Cerebellar nuclear complex (tissue), 1 donor: ENCODE results near the gene IBTK.
"Not testable (repeated sequence)": the region's sequence is repeated elsewhere in the genome, so short reads cannot be mapped to it uniquely, and the experiment has no call there.

ENCODE experiments used
- DNase-seq, 2 experiments: peaks; one replicate each; lab custom pipeline; 2025; lab: John Stamatoyannopoulos, UW

Gene IBTK

DNA sequence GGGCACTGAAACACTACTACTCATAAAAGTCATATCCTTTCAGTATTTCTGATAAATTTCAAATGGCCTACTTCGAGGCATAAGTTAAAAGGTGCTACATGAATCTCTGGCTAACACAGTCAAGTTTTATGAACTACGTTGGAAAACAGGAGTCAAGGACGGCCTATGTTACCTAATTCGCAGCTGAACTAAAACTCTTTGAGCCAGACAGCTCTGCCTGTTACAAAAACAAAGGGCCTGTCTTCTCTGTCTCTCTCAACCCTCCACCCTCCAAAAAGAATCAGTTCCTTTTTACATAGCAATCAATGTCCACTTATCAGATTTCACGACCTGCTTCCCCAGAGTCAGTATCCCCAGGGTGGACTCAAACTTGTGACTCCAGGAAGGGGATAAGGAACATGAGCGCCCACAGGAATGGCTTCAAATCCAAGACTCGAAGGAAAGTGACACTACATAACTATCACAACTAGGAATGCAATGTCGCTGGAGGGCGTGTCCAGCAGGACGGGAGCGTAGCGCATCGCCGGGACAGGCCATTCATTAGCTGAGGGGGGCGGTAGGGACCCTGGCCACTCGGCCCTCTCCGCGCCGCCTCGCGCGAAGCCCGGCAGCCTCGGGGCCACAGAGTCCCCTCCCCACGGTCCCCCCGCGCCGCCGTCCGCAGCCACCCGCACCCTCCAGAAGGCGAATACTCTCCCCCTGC, 591 bp downstream of the IBTK start:
- DNase-seq, result no peak

DNA sequence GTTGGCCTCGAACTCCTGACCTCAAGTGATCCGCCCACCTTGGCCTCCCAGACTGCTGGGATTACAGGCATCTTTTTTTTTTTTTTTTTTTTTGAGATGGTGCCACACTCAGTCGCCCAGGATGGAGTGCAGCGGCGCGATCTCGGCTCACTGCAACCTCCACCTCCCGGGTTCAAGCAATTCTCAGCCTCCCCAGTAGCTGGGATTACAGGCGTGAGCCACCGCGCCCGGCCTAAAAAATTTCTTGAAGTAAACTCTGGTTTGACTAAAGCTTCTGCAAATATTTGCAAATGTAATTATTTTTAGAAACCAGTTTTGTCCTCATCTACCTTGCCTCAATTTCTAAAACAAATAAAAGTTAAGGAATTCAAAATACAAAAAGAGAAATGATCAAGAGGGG, 1.2 kb downstream of the IBTK start:
- DNase-seq, result no peak

DNA sequence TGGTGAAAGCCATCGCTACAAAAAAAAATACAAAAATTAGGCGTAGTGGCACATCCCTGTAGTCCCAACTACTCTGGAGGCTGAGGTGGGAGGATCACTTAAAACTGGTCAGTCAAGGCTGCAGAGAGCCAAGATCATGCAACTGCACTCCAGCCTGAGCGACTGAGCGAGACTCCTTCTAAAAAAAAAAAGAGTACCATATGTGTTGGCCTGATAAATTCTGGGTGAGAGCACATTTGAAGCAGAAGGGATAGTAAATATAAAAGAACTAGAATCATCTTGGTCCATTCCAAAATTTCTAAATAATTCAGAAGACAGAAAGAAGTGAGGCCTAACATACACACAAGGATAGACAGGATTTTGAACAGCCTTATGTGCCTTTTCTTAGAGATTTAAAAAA, 2.2 kb downstream of the IBTK start:
- DNase-seq, result no peak

DNA sequence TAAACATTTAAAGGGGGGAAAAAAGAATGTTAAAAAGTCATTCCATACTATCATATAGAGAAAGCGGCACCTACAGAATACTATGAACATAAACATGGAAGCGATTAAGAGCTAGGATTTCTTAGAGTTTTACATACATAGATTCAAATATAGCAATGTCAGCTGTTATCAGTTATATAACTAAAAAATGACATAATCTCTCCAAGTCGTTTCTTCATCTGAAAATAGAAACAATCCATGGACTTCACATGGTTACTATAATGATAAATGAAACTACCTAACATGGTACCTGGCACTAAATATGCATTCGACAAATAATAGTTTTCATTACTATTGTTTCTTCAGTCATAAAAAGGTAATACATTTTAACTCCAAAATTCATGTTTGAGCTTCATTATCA, 3.7 kb downstream of the IBTK start:
- DNase-seq, result no peak

DNA sequence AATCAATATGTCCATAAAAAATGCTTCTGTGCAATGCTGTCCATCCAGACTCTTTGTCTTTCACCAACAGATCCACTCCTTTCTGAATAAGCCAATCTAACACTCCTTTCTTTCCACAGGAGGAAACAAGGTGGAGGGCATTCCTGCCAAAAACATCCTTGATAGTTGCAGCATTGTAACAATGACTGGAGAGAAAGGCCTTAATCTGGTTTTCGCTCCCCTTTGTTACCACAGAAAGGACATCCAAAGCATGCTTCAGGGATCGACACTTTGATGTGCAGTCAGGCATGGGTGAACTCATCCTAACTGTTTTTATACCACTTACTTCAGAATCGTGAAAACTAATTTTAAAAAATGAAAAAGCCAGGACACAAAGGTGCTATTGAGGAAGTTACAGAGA, 7.4 kb downstream of the IBTK start:
- no peak for DNase-seq

DNA sequence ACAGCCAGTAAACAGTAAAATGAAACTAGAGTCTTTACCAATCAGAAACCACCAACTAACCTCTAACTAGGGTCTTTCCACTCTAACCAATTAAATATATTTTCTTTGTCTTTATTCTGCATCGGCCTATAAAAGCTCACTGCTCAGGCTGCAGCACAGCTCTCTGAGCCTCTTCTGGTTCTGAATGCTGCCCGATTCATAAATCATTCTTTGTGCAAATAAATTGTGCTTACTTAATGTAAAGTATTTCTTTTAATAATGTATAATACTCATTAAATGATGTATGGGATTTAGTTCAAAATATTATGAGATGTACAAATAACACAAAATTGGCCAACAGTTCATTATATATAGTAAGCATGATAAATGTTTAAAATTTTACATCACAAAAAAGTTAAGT, 7.9 kb downstream of the IBTK start:
- DNase-seq, result no peak

DNA sequence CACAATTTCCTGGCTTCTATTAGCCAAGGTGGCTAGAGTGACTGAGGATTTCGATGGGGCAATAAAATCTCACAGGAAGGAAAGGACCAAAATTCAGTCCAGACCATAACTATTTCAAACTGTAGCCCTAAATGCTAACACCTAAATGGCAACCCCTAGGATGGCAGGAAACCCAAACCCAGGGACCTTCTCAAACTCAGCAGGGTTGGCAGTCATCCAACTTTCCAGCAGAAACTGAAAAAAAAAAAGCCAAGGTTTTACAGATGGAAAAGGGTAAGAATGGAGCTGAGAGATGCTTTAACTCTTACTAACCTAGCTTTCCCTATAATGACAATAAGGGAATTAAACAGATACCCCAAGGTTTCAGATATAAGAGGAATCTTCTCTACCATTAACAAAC, 10.5 kb downstream of the IBTK start:
- DNase-seq, result no peak

DNA sequence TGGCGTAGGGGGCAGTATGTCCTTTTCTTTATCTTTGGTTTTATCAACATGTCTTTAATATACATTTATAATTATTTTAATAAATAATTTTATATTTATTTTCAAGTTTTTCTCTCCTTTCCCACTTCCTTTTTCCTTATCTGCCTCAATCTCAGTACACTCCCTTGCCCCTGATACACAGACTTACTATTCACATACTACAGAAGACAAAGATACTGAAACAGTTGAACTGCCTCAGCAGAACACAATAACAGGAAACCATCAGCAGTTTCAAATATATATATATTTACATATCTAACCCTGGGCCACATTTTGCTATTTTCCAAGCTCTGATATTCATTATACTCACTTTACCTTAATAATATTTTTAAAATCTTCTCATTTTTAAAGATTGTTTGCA, 19.8 kb downstream of the IBTK start:
- DNase-seq, result no peak

DNA sequence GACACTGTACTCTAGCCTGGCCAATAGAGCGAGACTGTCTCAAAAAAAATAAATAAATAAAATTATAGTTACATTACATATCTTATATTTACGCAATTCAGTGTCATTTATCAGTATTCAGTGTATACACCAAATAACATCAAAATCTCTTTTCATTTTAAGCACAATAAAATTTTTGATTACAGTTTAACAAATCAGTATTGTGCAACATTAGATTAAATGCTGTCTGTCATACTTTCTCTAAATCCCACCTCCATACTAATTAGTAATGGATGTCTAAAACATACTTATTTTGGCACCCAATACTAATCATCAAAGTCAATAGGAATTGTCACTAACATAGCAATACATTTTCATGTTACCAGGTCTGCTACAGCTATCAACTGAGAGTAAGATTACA, 27.4 kb downstream of the IBTK start:
- DNase-seq, result no peak

DNA sequence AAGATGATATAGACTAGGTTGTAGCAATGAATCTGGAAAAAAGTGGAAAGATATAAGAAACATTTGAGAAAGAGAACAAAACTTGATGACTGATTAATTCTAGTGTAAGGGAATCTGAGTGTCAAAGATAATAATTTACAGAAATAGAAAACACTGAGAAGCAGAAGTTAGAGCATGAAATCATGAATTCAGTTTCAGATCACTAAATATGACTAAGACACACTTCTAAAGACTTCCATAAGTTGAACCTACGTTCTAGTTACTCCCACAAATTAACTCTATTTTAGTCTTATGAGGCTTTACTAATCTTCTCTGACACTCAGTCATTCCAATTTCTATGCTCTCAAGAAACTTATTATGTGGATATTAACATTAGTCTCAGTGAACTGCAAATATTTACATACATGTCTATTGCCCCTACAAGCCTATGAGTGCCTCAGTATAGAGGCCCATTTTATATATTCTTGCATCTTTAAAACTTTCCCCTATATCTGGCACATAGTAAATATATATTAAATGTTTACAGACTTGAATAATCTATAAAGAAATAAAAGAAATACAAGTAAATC, 30.4 kb downstream of the IBTK start:
- no peak for DNase-seq

DNA sequence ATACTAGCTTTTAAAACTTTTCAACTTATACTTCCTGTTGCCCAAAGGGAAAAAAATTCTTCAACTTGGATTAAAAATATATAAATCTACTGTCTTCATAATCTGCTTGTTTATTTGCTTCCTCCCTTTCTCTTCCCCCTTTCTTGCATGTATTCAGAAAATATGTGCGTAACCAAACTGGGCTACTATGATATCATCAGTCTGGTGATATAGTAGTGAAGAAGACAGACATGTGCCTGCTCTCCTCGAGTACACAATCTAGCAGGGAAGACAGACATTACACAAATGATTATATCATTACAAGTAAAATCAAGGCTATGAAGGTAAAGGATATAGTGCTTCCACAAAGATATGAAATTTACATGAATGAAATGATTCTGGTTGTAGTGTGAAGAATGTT, 31.0 kb downstream of the IBTK start:
- no peak for DNase-seq

DNA sequence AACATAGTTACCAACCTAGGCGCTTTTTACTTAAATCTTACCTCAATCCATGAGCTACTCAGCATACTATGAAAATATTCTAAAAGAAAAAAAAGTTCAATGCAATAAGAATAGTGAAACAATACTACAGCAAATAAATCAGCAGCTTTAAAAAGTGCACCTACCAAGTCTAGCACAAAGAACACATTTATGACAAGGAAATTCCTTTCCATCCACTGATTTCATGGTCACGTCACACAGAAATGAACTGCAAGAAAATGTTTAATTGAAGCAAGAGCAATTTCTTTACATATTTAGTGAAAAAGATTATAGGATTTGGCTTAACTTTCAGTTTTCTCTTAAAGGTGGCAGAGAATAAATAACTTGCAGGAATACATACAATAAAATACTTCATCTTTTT, 36.2 kb downstream of the IBTK start:
- DNase-seq, result no peak

DNA sequence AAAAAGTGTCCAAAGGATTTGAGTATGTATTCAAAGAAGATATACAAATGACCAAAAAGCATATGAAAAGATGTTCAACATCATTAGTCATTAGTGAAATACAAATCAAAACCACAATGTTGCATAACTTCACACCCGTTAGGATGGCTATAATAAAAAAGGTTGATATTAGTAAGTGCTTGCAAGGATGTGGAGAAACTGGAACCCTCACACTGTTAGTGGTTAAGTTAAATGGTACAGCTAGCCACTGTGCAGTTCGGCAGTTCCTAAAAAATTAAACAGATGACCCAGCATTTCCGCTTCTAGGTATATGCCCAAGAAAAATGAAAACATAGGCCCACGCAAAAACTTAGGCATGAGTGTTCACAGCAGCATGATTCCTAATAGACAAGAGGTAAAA, 38.6 kb downstream of the IBTK start:
- no peak for DNase-seq

DNA sequence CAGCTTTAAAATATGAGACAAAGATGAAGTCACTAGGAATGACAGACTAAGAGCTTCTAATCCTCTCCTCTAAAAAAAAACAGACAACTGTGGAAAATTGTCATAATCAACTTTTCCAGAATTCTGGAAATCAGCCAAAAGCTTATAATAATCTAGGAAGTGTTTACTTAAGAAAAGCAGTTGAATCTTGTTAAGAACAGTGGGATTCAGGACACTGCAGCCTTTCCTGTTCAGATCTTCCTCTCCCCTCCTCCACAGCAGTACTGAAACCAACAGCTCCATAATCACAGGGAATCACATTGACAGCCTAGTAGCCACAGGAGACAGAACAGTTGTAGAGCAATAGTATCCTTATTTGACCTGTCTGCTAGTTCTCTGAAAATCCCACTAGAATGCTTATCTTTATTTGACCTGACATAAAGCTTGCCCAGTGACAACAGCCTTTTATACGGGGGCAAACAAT, 41.6 kb downstream of the IBTK start:
- no peak for DNase-seq

DNA sequence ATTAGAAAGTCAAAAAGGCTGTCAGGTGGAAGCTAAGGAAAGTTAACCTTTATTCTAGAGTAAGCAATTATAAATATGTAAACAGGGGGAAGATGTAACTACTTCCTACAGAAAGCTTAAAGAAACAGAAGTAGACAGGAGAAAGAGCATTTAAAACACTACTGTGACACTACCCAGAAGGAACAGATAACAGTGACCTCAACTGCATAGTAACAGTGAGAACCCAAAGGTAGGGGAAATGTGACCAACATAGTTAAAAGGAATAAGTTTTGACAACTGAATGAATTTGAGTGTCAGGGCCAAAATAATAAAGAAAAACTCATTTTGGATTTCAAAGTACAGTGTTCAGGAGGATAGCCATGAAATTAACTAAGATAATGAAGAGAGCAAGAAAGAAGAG, 43.5 kb downstream of the IBTK start:
- DNase-seq, result no peak

DNA sequence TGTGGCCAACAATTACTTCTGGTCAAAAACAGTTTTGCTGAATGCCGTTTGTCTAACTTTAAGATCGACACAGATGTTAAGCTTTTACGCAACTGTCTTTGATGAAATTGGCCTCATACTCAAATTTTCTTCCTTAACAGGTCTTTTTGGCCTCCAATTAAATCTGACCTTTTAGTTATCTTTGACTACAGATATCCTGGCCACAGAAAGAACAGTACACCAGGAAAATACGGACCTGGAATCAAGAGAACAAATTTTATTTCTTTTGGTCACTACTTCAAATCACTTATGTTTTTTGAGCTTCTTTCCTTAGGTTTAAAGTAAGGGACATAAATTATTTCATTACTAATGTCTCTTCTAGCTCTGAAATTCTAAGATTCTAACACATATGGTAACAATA, 49.8 kb downstream of the IBTK start:
- DNase-seq, result no peak

DNA sequence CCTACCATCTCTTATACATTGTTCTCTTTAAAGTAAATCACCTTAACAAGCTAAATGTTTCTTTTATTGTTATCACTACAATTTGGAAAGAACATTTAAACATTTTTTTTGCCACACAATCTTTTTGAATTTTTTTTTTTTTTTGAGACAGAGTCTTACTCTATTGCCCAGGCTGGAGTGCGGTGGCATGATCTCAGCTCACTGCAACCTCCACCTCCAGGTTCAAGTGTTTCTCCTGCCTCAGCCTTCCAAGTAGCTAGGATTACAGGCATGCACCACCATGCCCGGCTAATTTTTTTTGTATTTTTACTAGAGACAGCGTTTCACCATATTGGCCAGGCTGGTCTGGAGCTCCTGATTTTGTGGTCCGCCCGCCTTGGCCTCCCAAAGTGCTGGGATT, 50.3 kb downstream of the IBTK start:
- DNase-seq, result not testable (repeated sequence)

DNA sequence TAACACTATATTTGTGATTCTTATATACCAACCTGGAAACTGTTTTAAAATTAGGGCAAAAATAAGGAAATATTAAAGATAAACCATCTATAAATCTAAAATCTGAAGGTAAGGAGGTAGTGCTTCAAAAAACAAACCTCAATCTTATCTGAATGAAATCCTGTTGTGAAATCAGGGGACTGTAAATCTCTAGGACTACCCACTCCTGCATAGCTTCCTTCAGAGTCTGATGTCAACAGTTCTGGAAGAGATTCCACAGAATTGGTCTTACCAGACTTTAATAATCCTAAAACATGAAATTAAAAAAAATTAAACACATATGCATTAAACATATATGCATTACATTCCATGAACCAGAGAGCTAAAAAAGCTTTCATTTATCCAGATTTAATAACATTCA, 51.4 kb downstream of the IBTK start:
- no peak for DNase-seq

DNA sequence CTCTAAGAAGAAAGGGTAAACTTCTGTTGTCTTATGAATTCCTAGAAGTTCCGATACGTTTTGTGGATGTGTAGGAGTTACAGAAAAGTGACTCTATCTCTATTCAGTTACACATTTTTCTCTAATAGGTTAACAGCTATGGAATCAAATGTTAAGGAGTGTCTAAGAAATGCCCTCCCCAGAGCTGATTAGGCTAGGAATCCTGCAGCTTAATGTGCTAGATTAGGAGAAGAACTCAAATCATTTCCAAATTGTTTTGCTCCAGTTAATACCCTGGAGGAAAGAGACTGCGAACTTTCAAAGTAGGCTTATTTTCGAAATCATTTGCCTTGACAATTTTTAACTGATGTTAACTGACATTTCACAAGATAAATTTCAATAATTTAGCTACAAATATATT, 51.9 kb downstream of the IBTK start:
- DNase-seq, result no peak

DNA sequence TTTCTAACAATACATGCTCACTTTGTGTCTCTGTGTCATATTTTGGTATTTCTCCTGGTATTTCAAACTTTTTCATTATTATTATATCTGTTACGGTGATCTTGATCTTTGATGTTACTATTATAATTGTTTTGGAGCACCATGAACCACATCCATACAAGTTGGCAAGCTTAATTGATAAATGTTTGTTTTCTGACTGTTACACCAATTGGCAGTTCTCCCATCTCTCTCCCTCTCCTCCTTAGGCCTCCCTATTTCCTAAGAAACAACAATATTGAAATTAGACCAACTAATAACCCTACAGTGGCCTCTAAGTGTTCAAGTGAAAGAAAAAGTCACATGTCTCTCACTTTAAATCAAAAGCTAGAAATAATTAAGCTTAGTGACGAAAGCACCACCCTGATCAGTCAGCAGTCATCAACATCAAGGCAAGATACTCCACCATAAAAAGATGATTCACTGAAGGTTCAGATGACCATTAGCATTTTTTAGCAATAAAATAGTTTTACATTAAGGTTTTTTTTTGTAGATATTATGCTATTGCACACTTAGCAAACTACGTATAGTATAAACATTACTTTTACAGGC, 61.5 kb downstream of the IBTK start:
- DNase-seq, result no peak

DNA sequence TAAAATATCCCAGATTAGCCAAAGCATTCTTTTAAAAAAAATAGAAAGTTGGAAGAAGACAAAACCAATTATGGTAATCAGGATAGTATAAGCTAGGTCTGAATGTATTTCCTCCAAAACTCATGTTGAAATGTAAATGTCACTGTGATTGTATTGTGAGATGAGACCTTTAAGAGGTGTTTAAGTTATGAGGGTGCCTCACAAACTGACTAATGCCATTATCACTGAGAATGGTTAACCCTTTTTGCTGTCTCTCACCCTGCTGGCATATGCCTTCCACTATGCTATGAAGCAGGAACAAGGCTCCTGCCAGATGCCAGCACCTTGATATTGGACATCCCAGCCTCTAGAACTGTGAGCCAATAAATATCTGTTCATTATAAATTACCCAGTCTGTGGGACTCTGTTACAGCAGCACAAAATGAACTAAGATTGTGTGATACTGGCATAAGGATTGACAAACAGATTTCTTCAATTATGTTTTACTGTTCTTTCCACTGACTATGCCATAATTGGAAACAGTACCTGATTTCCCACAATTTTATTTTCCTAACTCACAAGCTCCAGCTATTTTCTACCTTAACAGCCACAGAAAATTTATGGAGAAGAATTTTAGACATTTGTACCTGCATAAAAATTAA, 63.8 kb downstream of the IBTK start:
- DNase-seq, result no peak

DNA sequence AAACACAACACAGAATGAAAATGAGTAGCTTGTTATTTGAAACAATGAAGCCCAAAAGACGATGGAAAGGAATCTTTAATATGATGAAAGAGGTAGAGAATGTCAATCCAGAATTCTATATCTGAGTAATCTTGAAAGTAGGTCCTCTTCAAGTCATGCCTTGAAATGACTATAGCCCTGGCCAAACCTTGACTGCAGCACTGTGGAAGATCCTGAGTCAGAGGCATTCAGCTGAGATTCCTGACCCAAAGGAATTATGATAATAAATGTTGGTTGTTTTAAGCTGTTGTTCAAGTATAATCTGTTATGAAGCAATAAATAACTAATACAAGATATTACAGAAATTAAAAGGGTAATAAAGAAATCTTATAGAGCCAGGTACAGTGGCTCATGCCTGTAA, 64.8 kb downstream of the IBTK start:
- no peak for DNase-seq

DNA sequence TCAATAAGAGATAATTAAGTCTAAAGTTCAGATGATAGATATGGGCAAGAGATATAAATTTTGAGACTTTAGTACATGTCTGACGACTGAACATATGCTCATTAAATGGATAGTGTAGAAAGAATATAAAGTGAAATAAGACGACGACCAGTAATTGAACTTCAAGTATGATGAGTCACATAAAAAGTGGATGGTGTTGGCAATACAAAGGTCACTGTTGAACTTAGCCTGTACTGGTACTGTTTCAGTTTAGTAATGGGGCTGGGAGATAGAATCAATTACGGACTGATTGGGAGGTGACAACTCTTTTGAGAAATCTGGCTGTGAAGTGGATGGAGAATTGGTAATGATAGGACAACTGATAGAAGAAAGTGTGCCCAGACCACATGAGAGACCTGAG, 68.1 kb downstream of the IBTK start:
- no peak for DNase-seq
